ENCODE measurements around the gene NGDN.
"Not testable (repeated sequence)": the region's sequence is repeated elsewhere in the genome, so short reads cannot be mapped to it uniquely, and the experiment has no call there.

NGDN gene

GRCh38 chr14:23449314-23449713, 20.2 kb upstream of the NGDN start:
- Histone ChIP-seq H3K36me3 (ENCODE audit: low read depth) (no peaks in the 10 kb centered on the region), H3K9me3 (ENCODE audit: severe bottlenecking) (no peaks in the 10 kb centered on the region), H3K4me3 (ENCODE audit: severe bottlenecking) (no peak overlapping the region), H3K27ac (ENCODE audit: poor library complexity, severe bottlenecking) (no peak overlapping the region), H3K27me3 (ENCODE audit: insufficient read depth, poor library complexity, severe bottlenecking) (no peaks in the 10 kb centered on the region), H3K4me1 (ENCODE audit: insufficient read depth, poor library complexity, severe bottlenecking) (no peaks in the 10 kb centered on the region)
- ATAC-seq (ENCODE audit: low read depth) (no peak), DNase-seq (ENCODE audit: low spot score) (no peak)
- no peak for TF ChIP-seq CTCF (IDR thresholded peaks at IDR 0.05; ENCODE audit: poor library complexity, severe bottlenecking)

- Histone ChIP-seq H3K4me3 (ENCODE audit: severe bottlenecking) (no peak overlapping the region), H3K9me3 (ENCODE audit: severe bottlenecking) (no peaks in the 10 kb centered on the region), H3K27me3 (ENCODE audit: insufficient read depth, poor library complexity, severe bottlenecking) (no peaks in the 10 kb centered on the region), H3K4me1 (ENCODE audit: insufficient read depth, poor library complexity, severe bottlenecking) (peaks cover 4% of the 10 kb centered on the region), H3K36me3 (ENCODE audit: low read depth) (no peaks in the 10 kb centered on the region), H3K27ac (ENCODE audit: poor library complexity, severe bottlenecking) (no peak overlapping the region)
- DNase-seq (ENCODE audit: low spot score) (no peak), ATAC-seq (ENCODE audit: low read depth) (no peak)
- TF ChIP-seq CTCF (IDR thresholded peaks at IDR 0.05; ENCODE audit: poor library complexity, severe bottlenecking) = no peak
Measured at GRCh38 chr14:23450379-23450778, 19.1 kb upstream of the NGDN start.

GRCh38 chr14:23452237-23452636, 17.3 kb upstream of the NGDN start:
- no peak for TF ChIP-seq CTCF (IDR thresholded peaks at IDR 0.05; ENCODE audit: poor library complexity, severe bottlenecking)
- no peaks in the 10 kb centered on the region for H3K27me3 ChIP-seq (ENCODE audit: insufficient read depth, poor library complexity, severe bottlenecking)

GRCh38 chr14:23454445-23454856, 15.1 kb upstream of the NGDN start:
- Histone ChIP-seq H3K36me3 (ENCODE audit: low read depth) (no peaks in the 10 kb centered on the region), H3K9me3 (ENCODE audit: severe bottlenecking) (no peaks in the 10 kb centered on the region), H3K27me3 (ENCODE audit: insufficient read depth, poor library complexity, severe bottlenecking) (no peaks in the 10 kb centered on the region), H3K27ac (ENCODE audit: poor library complexity, severe bottlenecking) (peak overlapping the region; percentile 1), H3K4me1 (ENCODE audit: insufficient read depth, poor library complexity, severe bottlenecking) (peaks cover 4% of the 10 kb centered on the region), H3K4me3 (ENCODE audit: severe bottlenecking) (no peak overlapping the region)
- TF ChIP-seq CTCF (IDR thresholded peaks at IDR 0.05; ENCODE audit: poor library complexity, severe bottlenecking) = no peak
- peak; percentile 89 for ATAC-seq (ENCODE audit: low read depth)
- DNase-seq (ENCODE audit: low spot score) = no peak

More at GRCh38 chr14:23452237-23452636, 17.3 kb upstream of the NGDN start:
- ATAC-seq (ENCODE audit: low read depth) = no peak
- H3K9me3 ChIP-seq (ENCODE audit: severe bottlenecking) = no peaks in the 10 kb centered on the region
- no peak for DNase-seq (ENCODE audit: low spot score)
- no peak overlapping the region for H3K27ac ChIP-seq (ENCODE audit: poor library complexity, severe bottlenecking)
- no peaks in the 10 kb centered on the region for H3K36me3 ChIP-seq (ENCODE audit: low read depth)
- peaks cover 4% of the 10 kb centered on the region for H3K4me1 ChIP-seq (ENCODE audit: insufficient read depth, poor library complexity, severe bottlenecking)
- no peak overlapping the region for H3K4me3 ChIP-seq (ENCODE audit: severe bottlenecking)

- not testable (repeated sequence) for H3K36me3 ChIP-seq (ENCODE audit: low read depth); H3K27ac ChIP-seq (ENCODE audit: poor library complexity, severe bottlenecking); ATAC-seq (ENCODE audit: low read depth); H3K27me3 ChIP-seq (ENCODE audit: insufficient read depth, poor library complexity, severe bottlenecking); H3K9me3 ChIP-seq (ENCODE audit: severe bottlenecking); DNase-seq (ENCODE audit: low spot score); H3K4me3 ChIP-seq (ENCODE audit: severe bottlenecking); H3K4me1 ChIP-seq (ENCODE audit: insufficient read depth, poor library complexity, severe bottlenecking)
Measured at GRCh38 chr14:23456883-23457586, 12.5 kb upstream of the NGDN start.

Data from RWPE2 (cell line).